Type B pancreatic cell (in vitro differentiated cells): ENCODE results near the gene MARK1. TPM values are rescaled to one million over a fixed set of nuclear protein-coding genes. Genes with fewer than 3 reads are reported as not detected.

Experiments used
- DNase-seq: peaks from one replicate; pipeline ENCODE4 v3.0.0; 2021; ENCODE audit warnings: mixed read lengths; ENCODE audit not compliant: unreplicated experiment; ENCODE audit errors: extremely low spot score
- H3K27ac Mint-ChIP-seq: 2 replicates; pipeline ENCODE4 v1.8.0; 2021; ENCODE audit warnings: mild to moderate bottlenecking, mixed read lengths
- H3K27me3 Mint-ChIP-seq: 2 replicates; pipeline ENCODE4 v1.8.0; 2021; ENCODE audit warnings: mixed read lengths
- H3K36me3 Mint-ChIP-seq: 2 replicates; pipeline ENCODE4 v1.8.0; 2021; ENCODE audit warnings: mixed read lengths
- H3K4me1 Mint-ChIP-seq: one replicate; pipeline ENCODE4 v1.8.0; 2021; ENCODE audit warnings: mixed read lengths; ENCODE audit not compliant: unreplicated experiment
- H3K4me3 Mint-ChIP-seq: 2 replicates; pipeline ENCODE4 v1.8.0; 2021; ENCODE audit warnings: mild to moderate bottlenecking, mixed read lengths
- H3K9me3 Mint-ChIP-seq: 2 replicates; pipeline ENCODE4 v1.8.0; 2021; ENCODE audit warnings: mixed read lengths
- CTCF ChIP-seq: fragments of 200-600 bp; sonication (generic); conservative IDR thresholded peaks from 2 replicates; pipeline ENCODE4 v1.5.0; 2021; ENCODE audit warnings: antibody characterized with exemption, mild to moderate bottlenecking
- total RNA-seq: library from RNA; stranded (reverse); gene quantifications from 2 replicates; pipeline ENCODE4 v1.2.1, GENCODE V29; 2021; ENCODE audit warnings: low replicate concordance

The MARK1 gene
- total RNA-seq, 1 donor from 2014 or later: 14.3 TPM

GRCh38 chr1:220616836-220617235 lies 88.9 kb downstream of the MARK1 start:
- DNase-seq: no peak
- Mint-ChIP-seq H3K4me3 (no peak overlapping the region), H3K4me1 (no peaks in the 10 kb centered on the region), H3K9me3 (no peaks in the 10 kb centered on the region), H3K27me3 (no peaks in the 10 kb centered on the region), H3K36me3 (peaks cover 11% of the 10 kb centered on the region), H3K27ac (no peak overlapping the region)
- TF ChIP-seq CTCF: no peak

GRCh38 chr1:220628431-220628830 lies 100.5 kb downstream of the MARK1 start:
- H3K4me3 Mint-ChIP-seq: no peak overlapping the region
- DNase-seq: no peak
- no peak for TF ChIP-seq CTCF
- no peaks in the 10 kb centered on the region for H3K27me3 Mint-ChIP-seq
- no peak overlapping the region for H3K27ac Mint-ChIP-seq
- H3K36me3 Mint-ChIP-seq: peaks cover 8% of the 10 kb centered on the region
- H3K4me1 Mint-ChIP-seq: peaks cover 8% of the 10 kb centered on the region
- H3K9me3 Mint-ChIP-seq: peaks cover 5% of the 10 kb centered on the region

GRCh38 chr1:220631238-220631815 lies 103.4 kb downstream of the MARK1 start:
- TF ChIP-seq CTCF: no peak
- Mint-ChIP-seq H3K4me1 (peaks cover 8% of the 10 kb centered on the region), H3K27me3 (no peaks in the 10 kb centered on the region), H3K9me3 (no peaks in the 10 kb centered on the region), H3K4me3 (no peak overlapping the region), H3K27ac (no peak overlapping the region), H3K36me3 (no peaks in the 10 kb centered on the region)
- DNase-seq: no peak

GRCh38 chr1:220637759-220638158 lies 109.8 kb downstream of the MARK1 start:
- no peak for TF ChIP-seq CTCF
- DNase-seq: no peak
- H3K4me3 Mint-ChIP-seq: no peak overlapping the region
- H3K9me3 Mint-ChIP-seq: no peaks in the 10 kb centered on the region
- H3K27me3 Mint-ChIP-seq: no peaks in the 10 kb centered on the region
- H3K4me1 Mint-ChIP-seq: no peaks in the 10 kb centered on the region
- H3K27ac Mint-ChIP-seq: no peak overlapping the region
- peaks cover 4% of the 10 kb centered on the region for H3K36me3 Mint-ChIP-seq

- Mint-ChIP-seq H3K4me1 (no peaks in the 10 kb centered on the region), H3K27ac (no peak overlapping the region), H3K4me3 (no peak overlapping the region), H3K27me3 (no peaks in the 10 kb centered on the region), H3K9me3 (peaks cover 24% of the 10 kb centered on the region), H3K36me3 (peaks cover 19% of the 10 kb centered on the region)
- no peak for TF ChIP-seq CTCF
- DNase-seq: no peak
Observed at GRCh38 chr1:220642285-220642684, 114.3 kb downstream of the MARK1 start.

- no peaks in the 10 kb centered on the region for H3K27me3 Mint-ChIP-seq
- peaks cover 8% of the 10 kb centered on the region for H3K36me3 Mint-ChIP-seq
- no peak for TF ChIP-seq CTCF
- no peaks in the 10 kb centered on the region for H3K9me3 Mint-ChIP-seq
- no peak overlapping the region for H3K4me3 Mint-ChIP-seq
- no peaks in the 10 kb centered on the region for H3K4me1 Mint-ChIP-seq
- H3K27ac Mint-ChIP-seq: no peak overlapping the region
- DNase-seq: no peak
Observed at GRCh38 chr1:220652995-220653394, 125.1 kb downstream of the MARK1 start.
